Thoracic aorta (tissue), 2 donors: ENCODE measurements around the gene KHDC4. TPM values are rescaled to one million over a fixed set of nuclear protein-coding genes. Genes with fewer than 3 reads are reported as not detected.

Experiments
- ATAC-seq: fragments of 150-250 bp; one replicate; pipeline ENCODE4 v1.8.0; 2017; ENCODE audit warnings: low read depth; ENCODE audit not compliant: insufficient number of reproducible peaks, low FRiP score
- DNase-seq: peaks from one replicate; pipeline ENCODE4 v3.0.0-alpha.2; 2020; ENCODE audit warnings: low spot score
- H3K27ac ChIP-seq, 2 donors: fragments of 200-600 bp; sonication (generic); 1 replicate in 1 of 2; 2 replicates in 1 of 2; pipeline ENCODE4 v1.5.1; 2016; ENCODE audit warnings: mild to moderate bottlenecking in 2 of 2, moderate library complexity in 2 of 2
- H3K27me3 ChIP-seq: fragments of 200-600 bp; sonication (generic); replicated peaks from 2 replicates; pipeline ENCODE4 v1.6.0; 2016; ENCODE audit warnings: mild to moderate bottlenecking; ENCODE audit not compliant: insufficient read depth
- H3K36me3 ChIP-seq: fragments of 200-600 bp; sonication (generic); one replicate; pipeline ENCODE4 v1.5.1; 2016
- H3K4me1 ChIP-seq, 2 donors: fragments of 200-600 bp; sonication (generic); 1 replicate in 1 of 2; 2 replicates in 1 of 2; pipeline versions ENCODE4 v1.5.1 to v1.6.0; 2016; ENCODE audit warnings: low read depth in 2 of 2, mild to moderate bottlenecking in 1 of 2; ENCODE audit not compliant: control insufficient read depth in 1 of 2
- H3K4me3 ChIP-seq: fragments of 200-600 bp; sonication (generic); 2 replicates; pipeline ENCODE4 v1.5.1; 2016; ENCODE audit warnings: mild to moderate bottlenecking
- H3K9me3 ChIP-seq: fragments of 200-600 bp; sonication (generic); 2 replicates; pipeline ENCODE4 v1.5.1; 2016
- total RNA-seq, 2 donors: library from RNA; depleted of rRNA; stranded (reverse); fragments of >200 nt; gene quantifications; one replicate each; pipeline versions ENCODE4 v1.1.0 to v1.2.3, GENCODE V29; 2016
- TF ChIP-seq, protein P1 (sequence below): fragments of 200-600 bp; sonication (generic); IDR thresholded peaks from one replicate; pipeline ENCODE4 v1.5.1; 2019; ENCODE audit warnings: antibody characterized with exemption

KHDC4 gene
- total RNA-seq, 2 donors from 2014 or later, result 50.6 to 56.9 TPM

DNA sequence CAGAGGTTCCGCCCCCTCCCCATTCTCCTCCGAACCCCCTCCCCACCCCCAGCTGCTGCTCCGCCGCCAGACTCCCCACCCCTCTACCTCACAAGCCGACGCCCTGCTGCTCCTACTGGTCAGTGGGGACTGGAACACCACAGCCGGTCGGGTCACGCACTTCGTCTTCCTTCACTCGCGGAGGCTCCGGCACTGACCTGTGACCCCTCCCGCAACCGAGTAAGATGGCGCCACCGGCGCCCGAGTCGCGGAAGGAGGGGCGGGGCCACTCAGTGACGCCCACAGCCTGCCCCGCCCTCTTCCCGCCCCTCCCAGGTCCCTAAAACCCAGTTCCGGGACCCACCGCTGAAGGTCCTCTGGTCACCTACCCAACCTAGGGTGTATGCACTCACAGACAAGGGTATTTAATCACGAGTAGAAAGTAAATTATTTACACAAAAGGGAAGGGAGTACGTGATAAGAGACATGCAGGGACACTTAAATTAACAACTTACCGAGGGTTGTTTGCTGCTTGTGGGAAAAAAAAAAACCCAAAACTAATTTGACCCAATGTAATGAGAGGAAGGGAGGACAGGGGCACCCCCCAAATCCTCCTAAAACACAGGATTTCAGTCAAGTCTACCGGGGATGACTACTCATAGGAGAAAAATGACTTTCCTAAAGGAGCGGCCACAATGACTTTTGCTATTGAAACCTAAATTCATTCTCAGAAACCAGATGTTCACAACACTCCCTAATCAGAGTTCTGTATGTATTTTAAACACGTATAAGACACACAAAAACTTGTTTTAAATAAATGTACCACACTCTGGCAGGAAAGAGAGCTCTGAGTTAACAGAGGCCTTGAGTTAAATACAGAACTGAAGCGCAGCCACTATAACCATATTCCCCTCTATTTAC lies 22.8 kb downstream of the KHDC4 start, which contains the start of gene RIT1:
TSS of gene RIT1 (minus strand) at position 194 of the 900 bp plus-strand sequence. CDS start 588 bp downstream, outside the sequence.
- no peaks in the 10 kb centered on the region for H3K9me3 ChIP-seq
- H3K27me3 ChIP-seq, result no peaks in the 10 kb centered on the region
- peaks cover 42% of the 10 kb centered on the region for H3K36me3 ChIP-seq
- DNase-seq, result peak; percentile 56
- peak within 1 kb of the TSS; percentile 96 for H3K4me3 ChIP-seq
- H3K4me1 ChIP-seq, result peaks cover 15 to 46% of the 10 kb centered on the region in 2 donors
- ATAC-seq, result peak; percentile 80
- peak within 1 kb of the TSS; percentile 83 to 93 for H3K27ac ChIP-seq
- TF ChIP-seq, protein P1, sequence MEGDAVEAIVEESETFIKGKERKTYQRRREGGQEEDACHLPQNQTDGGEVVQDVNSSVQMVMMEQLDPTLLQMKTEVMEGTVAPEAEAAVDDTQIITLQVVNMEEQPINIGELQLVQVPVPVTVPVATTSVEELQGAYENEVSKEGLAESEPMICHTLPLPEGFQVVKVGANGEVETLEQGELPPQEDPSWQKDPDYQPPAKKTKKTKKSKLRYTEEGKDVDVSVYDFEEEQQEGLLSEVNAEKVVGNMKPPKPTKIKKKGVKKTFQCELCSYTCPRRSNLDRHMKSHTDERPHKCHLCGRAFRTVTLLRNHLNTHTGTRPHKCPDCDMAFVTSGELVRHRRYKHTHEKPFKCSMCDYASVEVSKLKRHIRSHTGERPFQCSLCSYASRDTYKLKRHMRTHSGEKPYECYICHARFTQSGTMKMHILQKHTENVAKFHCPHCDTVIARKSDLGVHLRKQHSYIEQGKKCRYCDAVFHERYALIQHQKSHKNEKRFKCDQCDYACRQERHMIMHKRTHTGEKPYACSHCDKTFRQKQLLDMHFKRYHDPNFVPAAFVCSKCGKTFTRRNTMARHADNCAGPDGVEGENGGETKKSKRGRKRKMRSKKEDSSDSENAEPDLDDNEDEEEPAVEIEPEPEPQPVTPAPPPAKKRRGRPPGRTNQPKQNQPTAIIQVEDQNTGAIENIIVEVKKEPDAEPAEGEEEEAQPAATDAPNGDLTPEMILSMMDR, result peak; percentile 39

DNA sequence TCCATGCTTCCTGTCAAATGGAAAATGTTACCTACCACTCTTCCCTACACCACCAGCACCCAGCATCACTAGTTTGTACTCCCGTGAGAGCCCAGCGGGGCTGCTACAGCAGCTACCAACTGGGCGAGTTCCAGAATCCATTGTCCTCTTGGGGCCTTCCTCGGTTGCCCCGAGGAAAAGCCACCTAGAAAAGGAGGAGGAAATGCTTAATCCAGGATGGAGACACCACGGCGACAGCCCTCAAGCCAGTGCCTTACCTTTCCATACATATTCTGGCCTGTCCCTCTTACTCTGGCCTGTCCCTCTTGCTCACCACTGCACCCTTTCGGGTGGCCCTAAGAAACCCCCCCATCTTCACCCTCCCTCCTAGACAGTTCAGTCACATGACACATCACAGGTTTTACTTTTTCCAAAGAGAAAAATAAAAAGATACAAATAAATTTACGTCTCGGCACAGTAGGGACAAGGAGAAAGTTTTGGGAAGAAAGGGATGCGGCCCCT lies 23.5 kb downstream of the KHDC4 start:
- TF ChIP-seq, protein P1, result no peak
- Histone ChIP-seq H3K9me3 (no peaks in the 10 kb centered on the region), H3K27ac (peak overlapping the region; percentile 83 to 93), H3K4me1 (peaks cover 15 to 45% of the 10 kb centered on the region in 2 donors), H3K27me3 (no peaks in the 10 kb centered on the region), H3K36me3 (peaks cover 42% of the 10 kb centered on the region), H3K4me3 (peak overlapping the region; percentile 96)
- DNase-seq (no peak), ATAC-seq (no peak)

DNA sequence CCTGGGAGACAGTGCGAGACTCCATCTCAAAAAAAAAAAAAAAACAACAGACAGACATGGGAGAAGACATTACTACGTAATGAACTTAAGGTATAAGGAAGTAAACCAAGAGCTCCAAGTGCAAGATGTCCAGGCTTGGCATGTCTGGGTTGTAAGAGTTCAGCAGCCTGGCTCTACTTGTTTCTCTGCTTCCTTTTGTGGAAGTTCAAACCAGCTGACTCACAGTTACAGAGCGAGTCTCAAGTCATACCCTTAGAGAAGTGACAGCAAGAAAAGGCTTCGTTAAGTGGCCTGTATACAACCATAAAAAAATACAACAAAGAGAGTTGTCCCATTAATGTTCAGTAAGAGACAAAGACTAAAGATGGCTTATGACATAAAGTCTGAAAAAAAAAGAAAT lies 24.3 kb downstream of the KHDC4 start:
- DNase-seq (no peak), ATAC-seq (peak; percentile 41)
- peaks cover 43% of the 10 kb centered on the region for H3K36me3 ChIP-seq
- H3K27ac ChIP-seq, result peak overlapping the region; percentile 83 to 93
- peak overlapping the region; percentile 96 for H3K4me3 ChIP-seq
- peaks cover 15 to 38% of the 10 kb centered on the region in 2 donors for H3K4me1 ChIP-seq
- H3K27me3 ChIP-seq, result no peaks in the 10 kb centered on the region
- H3K9me3 ChIP-seq, result no peaks in the 10 kb centered on the region
- TF ChIP-seq, protein P1, result no peak

DNA sequence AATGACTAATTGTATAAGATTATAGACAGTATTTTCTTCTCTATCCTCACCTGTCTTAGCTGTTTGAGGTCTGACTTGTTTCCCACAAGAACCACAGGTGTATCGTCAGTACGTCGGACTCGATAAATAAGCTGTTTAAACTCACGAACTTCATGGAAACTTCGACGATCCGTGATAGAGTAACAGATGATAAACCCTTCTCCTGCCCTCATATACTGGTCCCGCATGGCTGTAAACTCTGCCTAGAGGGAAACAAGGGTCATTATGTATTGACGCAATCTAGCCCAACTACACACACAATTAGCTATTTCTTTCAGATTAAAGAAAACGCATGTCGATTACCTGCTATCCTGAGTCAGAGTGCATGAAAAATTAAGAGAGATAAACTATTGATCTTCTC lies 30.0 kb downstream of the KHDC4 start:
- H3K36me3 ChIP-seq, result peaks cover 80% of the 10 kb centered on the region
- TF ChIP-seq, protein P1, result no peak
- DNase-seq (no peak), ATAC-seq (no peak)
- no peaks in the 10 kb centered on the region for H3K9me3 ChIP-seq
- peaks cover 3 to 9% of the 10 kb centered on the region in 2 donors for H3K4me1 ChIP-seq
- H3K4me3 ChIP-seq, result no peak overlapping the region
- H3K27me3 ChIP-seq, result no peaks in the 10 kb centered on the region
- no peak overlapping the region for H3K27ac ChIP-seq

DNA sequence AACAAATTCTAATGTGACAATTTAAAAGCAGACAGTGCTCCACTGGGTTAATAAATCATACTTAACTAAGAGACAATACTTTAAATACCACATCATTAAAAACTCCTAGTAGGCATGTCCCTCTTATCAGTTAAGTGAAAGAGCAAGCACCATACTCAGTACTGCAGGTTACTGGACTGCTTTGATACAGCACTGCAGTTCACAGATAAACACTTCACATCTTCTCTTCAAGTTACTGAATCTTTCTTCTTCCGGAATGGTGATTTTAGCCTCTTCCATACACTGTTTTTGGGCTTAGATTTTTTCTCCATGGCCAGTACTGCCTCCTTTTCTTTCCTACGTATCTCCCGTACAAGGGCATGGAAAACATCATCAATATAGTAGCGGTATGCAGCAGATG lies 34.1 kb downstream of the KHDC4 start:
- TF ChIP-seq, protein P1, result no peak
- H3K27me3 ChIP-seq, result no peaks in the 10 kb centered on the region
- H3K36me3 ChIP-seq, result peaks cover 67% of the 10 kb centered on the region
- ATAC-seq (no peak), DNase-seq (no peak)
- no peaks in the 10 kb centered on the region for H3K4me1 ChIP-seq
- H3K27ac ChIP-seq, result no peak overlapping the region
- H3K4me3 ChIP-seq, result no peak overlapping the region
- no peaks in the 10 kb centered on the region for H3K9me3 ChIP-seq
